GM21576 (cell line): Measurements from ENCODE around the gene FRZB.

Experiments used
- ATAC-seq: cut with Tn5 transposase; IDR thresholded peaks from one replicate; pipeline ENCODE4 v1.9.1; 2021; ENCODE audit warnings: mild to moderate bottlenecking, moderate library complexity; ENCODE audit not compliant: unreplicated experiment

Gene FRZB

DNA sequence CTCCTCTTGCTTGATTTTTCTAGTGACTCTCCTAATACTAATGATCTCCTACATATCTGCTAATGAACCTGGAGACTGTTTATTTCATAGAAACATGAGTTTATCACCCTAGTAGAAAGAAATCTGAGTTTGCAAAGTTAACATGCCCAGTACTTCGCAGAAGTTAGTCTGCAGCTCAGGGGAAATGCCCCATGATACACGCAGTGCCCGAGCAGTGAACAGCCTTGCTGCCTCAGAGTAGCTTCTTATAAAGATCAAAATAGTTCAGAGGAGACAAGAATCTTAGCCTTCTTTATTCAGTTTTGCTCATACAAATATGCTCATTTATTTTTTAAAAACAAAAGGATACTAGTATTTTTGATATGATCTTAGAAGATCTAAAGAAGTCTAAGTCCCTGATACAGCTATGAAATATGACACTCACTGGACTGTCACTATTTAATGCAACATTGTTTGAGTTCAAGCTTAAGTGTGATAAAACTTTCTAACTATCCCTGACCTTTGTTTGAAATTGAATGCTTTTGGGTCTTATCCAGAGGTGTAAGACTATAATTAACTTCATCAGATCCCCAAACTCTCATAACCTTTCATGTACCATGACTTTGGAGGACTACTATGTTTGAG, 20.5 kb downstream of the FRZB start:
- no peak for ATAC-seq

GRCh38 chr2:182836451-182836850, 30.0 kb downstream of the FRZB start:
- ATAC-seq = no peak

GRCh38 chr2:182834293-182834692, 32.1 kb downstream of the FRZB start:
- no peak for ATAC-seq

DNA sequence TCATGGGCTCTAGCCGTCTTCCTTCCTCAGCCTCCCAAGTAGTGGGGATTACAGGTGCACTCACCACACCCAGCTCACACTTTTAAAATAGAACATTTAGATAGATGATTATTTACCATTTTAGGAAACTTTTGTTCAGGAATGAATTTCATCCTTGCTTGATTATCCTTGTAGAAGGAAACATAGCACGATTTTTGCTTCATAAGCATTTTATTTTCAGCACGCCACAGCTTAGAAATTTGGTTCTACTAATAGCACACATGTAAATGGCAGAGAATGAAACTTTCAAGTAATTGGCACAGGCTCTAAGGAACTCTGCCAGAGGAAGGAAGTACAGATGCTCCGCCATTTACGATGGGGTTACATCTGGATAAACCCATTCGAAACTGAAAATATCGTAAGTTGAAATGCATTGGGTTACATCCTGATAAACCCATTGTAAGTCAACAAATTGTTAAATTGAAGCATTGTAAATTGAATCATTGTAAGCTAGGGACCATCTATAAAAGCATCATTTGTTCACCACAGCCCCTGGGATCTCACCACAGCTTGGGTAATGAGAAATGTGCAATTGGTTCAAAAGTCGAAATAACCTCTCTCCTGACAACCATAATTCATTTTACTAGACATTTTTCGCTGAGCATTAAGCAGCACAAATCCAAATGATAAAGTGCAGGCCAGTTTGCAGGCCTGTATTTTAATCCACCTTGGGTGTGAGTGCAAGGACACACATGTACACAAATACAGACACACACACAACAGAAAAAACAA, 33.2 kb downstream of the FRZB start:
- ATAC-seq = no peak

- ATAC-seq = no peak
Measured at GRCh38 chr2:182831921-182832320, 34.5 kb downstream of the FRZB start.

GRCh38 chr2:182831101-182831500, 35.3 kb downstream of the FRZB start:
- ATAC-seq = no peak

- ATAC-seq = no peak
Measured at GRCh38 chr2:182827182-182827879, 39.1 kb downstream of the FRZB start.

DNA sequence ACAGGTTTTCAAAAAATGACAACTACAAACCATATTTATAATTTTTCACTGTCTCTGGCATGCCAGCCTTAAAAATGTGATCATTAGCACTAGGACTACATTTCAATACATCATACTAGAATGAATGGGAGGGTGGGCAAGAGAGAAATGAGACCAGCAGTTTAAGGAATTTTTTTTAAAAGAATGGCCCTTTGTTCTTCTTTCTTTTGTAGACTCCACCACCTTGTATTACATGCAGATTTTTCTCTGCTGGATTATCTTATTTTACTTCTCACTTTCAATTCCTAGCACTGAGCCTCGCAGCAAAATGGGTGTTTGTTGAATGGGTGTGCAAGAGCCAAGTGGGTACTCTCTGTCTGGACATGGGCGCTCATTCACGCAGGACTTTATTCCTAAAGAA, 39.9 kb downstream of the FRZB start:
- no peak for ATAC-seq

GRCh38 chr2:182826064-182826463, 40.4 kb downstream of the FRZB start:
- no peak for ATAC-seq

GRCh38 chr2:182824767-182825158, 41.7 kb downstream of the FRZB start:
- no peak for ATAC-seq

GRCh38 chr2:182824056-182824766, 42.2 kb downstream of the FRZB start:
- ATAC-seq = no peak

DNA sequence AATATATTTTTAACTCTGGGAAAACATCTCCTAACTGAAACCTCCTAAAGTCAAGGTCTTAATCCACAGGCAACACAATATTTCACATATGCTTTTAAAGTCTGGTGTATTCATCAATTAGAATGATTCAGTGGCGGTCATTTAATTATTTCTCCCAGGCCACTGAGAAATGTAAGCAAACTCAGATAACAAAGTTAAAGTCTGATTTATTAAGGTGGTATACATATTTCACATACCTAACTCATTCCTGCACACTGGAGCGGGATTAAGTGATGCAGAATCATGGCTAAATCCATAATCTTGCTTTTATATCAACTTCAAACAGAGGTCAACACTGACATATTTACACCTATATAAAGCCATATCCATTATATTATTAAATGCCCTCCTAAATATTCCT, 43.7 kb downstream of the FRZB start:
- ATAC-seq = no peak

DNA sequence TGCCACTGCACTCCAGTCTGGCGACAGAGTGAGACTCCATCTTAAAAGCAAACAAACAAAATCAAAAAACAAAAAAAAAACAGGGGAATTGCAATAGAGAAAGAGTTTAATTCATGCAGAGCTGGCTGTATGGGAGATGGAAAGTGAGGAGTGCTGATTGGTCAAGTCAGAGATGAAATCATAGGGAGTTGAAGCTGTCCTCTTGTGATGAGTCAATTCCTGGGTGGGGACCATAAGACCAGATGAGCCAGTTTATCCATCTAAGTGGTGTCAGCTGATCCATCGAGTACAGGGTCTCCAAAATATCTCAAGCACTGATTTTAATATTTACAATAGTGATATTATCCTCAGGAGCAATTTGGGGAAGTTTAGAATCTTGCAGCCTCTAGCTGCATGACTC, 45.3 kb downstream of the FRZB start:
- no peak for ATAC-seq

DNA sequence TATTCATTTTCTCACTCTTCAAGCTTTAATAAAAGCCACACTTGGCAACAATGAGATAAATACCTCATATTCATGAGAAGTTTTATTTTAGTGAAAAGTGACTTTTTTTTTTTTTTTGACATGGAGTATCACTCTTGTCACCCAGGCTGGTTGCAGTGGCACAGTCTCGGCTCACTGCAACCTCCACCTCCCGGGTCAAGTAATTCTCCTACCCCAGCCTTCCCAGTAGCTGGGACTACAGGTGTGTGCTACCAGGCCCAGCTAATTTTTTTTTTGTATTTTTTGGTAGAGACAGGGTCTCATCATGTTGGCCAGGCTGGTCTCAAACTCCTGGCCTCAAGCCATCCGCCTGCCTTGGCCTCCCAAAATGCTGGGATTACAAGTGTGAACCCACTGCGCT, 47.0 kb downstream of the FRZB start:
- ATAC-seq = no peak

DNA sequence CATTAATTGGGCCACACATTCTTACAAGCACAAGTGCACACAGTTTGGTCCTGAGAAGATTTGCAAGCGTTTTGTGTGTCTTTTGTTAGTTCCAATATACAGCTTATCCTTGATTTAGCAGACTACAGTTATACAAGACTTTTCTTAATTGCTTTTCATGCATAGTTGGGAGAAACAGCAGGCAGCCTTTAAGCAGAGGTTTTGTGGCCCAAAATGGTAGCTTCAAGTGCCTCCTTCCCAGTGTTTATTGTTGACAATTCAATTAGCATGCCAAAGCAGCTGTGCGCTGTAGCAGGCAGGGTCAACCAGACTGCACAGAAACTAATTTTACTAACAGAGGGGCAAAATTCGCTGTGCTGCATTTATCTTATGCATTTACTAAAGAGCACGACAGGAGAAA, 47.5 kb downstream of the FRZB start:
- ATAC-seq = no peak

DNA sequence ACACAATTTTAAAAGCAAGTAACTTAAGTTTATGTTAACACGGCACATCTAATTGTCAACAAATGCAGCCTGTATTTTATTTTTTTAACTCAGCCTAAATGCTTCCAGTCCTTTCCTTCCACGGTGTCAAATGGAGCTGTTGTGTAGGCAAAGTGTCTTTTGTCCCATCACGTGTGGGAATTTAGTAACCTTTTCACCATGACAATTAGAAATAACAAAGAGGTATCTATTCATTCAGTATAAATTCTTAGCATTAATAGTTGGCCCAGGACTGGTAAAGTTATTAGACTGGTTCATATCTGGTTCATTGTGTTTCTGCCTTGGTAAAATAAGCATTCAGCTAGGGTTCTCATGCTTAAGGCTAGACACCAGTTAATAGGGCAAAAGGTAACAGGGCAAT, 47.9 kb downstream of the FRZB start:
- ATAC-seq = no peak

DNA sequence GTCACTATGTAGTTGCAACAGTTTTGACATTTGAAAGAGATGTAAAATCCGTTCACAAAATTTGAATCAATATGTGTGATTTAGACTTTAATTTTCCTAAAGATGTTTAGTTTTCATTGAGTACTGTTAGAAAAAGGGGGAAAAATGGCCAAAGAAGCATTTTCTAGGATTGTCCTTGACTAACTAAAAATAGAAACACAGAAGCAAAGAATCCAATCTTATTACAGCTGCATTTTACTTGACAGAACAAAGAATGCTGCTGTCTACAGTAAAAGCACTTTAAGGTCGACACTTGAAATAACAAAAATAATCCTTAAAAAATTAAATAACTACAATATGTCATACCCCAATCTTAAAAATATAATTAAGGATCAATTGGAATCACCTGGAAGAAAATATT, 48.9 kb downstream of the FRZB start:
- ATAC-seq = no peak

DNA sequence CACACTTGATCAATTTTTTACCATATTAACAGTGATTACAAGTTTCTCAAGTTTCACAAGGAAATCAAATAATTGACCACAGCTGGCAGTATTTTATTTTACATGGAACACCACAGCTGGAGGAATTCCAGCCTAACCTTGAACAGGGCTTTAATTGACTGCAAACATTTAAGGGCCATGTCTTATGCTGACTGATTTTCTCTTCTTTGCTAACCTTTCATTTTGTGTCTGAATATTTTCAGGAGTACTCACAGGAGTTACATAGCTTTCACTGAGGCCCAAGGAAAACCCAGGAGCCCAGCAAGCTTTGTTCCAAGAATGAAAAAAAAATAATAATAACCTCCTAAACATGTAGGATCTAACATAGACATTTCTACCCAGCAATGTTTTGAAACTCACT, 49.6 kb downstream of the FRZB start:
- no peak for ATAC-seq

- ATAC-seq = no peak
Measured at GRCh38 chr2:182814804-182815203, 51.6 kb downstream of the FRZB start.

DNA sequence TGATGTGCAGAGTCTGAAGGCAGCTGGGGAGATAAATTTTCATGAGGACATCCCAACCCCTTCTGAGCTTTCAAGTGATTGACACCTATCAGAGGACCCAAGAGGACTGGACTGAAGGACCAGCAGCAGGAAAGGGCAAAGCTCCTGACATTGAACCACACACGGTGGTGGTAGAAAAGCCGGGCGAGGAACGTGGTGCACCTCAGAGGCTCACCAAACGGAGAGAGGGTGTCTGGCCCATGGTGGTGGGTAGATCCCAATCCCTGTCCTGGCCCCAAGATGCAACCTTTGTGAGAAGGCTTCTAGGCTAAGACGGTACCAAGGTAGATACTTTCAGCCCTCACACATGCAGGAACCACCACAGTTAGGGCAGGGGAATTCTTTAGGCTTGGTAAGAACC, 52.1 kb downstream of the FRZB start:
- ATAC-seq = no peak

- no peak for ATAC-seq
Measured at GRCh38 chr2:182810087-182810486, 56.4 kb downstream of the FRZB start.

GRCh38 chr2:182807319-182807718, 59.1 kb downstream of the FRZB start:
- no peak for ATAC-seq
